ENCODE results near the gene SPATC1L. TPM values are rescaled to one million over a fixed set of nuclear protein-coding genes. Genes with fewer than 3 reads are reported as not detected.

The SPATC1L gene
- polyA plus RNA-seq, 1 donor from 2014 or later: 20.6 TPM

DNA sequence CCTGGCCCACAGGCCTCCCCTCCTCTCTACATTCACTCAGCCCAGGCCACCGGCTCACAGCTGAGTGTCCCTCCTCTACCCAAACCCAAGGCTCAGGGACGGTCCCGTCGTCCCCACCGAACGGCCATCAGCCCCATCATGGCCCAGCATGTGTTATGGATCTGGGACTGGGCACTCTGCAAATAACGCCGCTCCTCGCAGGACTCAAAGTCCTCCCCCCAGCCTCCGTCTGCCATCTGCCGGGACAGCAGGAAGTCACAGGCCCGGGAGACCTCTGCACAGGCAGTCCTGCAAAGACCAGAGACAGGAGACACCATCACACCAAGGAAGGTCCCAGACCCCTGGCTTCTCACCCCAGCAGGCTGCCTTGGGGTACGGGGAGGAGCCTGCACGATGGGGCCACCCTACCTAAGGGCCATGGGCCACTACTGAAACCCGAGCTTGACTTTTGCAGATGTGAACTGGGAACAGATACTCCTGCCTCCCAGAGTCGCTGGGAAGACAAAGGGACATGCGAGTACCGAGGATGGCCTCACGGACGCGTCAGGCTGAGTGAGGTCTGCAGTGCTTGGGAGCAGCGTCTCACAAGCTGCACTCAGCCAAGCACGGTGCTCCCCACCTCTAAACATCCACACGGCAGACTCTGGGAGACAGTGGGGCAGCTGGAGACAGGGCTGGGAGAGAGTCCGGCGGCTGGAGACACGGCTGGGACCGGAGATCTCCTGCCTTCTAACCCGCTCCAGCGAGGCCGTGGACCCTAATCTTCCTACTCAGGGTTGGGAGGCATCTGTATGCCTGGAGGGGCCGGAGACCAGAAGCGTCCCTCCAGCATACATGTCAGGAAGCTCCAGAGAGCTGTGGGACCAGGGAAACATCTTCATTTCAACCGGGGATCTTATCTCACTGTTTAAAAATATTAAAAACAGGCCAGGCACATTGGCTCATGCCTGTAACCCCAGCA lies 10.4 kb upstream of the SPATC1L start:
- H3K79me2 ChIP-seq (replicated peaks; ENCODE audit: insufficient read depth, low read length): peaks cover 3% of the 10 kb centered on the region
- no peaks in the 10 kb centered on the region for H3K9me2 ChIP-seq (ENCODE audit: insufficient read depth, low read length)
- H3F3A ChIP-seq (ENCODE audit: insufficient read depth, low read length, poor library complexity, severe bottlenecking): no peaks in the 10 kb centered on the region
- no peaks in the 10 kb centered on the region for H3K27me3 ChIP-seq (ENCODE audit: insufficient read depth, low read depth, low read length)
- H3K4me2 ChIP-seq (ENCODE audit: low read length): no peak overlapping the region
- H3K4me3 ChIP-seq (ENCODE audit: low read length): no peak overlapping the region
- H3K27ac ChIP-seq (ENCODE audit: low read length): no peak overlapping the region
- no peak overlapping the region for H3K9ac ChIP-seq (ENCODE audit: low read length)
- H3K36me3 ChIP-seq (ENCODE audit: insufficient read depth, low read length): peaks cover 5% of the 10 kb centered on the region
- no peak overlapping the region for H2AFZ ChIP-seq (ENCODE audit: low read depth, low read length)
- H3K9me3 ChIP-seq (ENCODE audit: low read length): peaks cover 4% of the 10 kb centered on the region
- no peaks in the 10 kb centered on the region for H4K20me1 ChIP-seq (ENCODE audit: insufficient read depth)
- TF ChIP-seq, protein P1, sequence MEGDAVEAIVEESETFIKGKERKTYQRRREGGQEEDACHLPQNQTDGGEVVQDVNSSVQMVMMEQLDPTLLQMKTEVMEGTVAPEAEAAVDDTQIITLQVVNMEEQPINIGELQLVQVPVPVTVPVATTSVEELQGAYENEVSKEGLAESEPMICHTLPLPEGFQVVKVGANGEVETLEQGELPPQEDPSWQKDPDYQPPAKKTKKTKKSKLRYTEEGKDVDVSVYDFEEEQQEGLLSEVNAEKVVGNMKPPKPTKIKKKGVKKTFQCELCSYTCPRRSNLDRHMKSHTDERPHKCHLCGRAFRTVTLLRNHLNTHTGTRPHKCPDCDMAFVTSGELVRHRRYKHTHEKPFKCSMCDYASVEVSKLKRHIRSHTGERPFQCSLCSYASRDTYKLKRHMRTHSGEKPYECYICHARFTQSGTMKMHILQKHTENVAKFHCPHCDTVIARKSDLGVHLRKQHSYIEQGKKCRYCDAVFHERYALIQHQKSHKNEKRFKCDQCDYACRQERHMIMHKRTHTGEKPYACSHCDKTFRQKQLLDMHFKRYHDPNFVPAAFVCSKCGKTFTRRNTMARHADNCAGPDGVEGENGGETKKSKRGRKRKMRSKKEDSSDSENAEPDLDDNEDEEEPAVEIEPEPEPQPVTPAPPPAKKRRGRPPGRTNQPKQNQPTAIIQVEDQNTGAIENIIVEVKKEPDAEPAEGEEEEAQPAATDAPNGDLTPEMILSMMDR (IDR thresholded peaks at IDR 0.05; ENCODE audit: poor library complexity, severe bottlenecking): no peak
- TF ChIP-seq RAD21 (conservative IDR thresholded peaks at IDR 0.05) (no peak), EP300 (conservative IDR thresholded peaks at IDR 0.05; ENCODE audit: poor library complexity, severe bottlenecking) (no peak), MXI1 (conservative IDR thresholded peaks at IDR 0.05; ENCODE audit: poor library complexity, severe bottlenecking) (no peak), SMC3 (conservative IDR thresholded peaks at IDR 0.05; ENCODE audit: poor library complexity) (no peak), POLR2AphosphoS5 (IDR thresholded peaks at IDR 0.05) (no peak), TAF1 (IDR thresholded peaks at IDR 0.05; ENCODE audit: low read depth) (no peak), EZH2 (IDR thresholded peaks at IDR 0.05; ENCODE audit: borderline replicate concordance, insufficient read depth, low read length, poor library complexity, severe bottlenecking) (no peak)
- TF ChIP-seq, protein P2, sequence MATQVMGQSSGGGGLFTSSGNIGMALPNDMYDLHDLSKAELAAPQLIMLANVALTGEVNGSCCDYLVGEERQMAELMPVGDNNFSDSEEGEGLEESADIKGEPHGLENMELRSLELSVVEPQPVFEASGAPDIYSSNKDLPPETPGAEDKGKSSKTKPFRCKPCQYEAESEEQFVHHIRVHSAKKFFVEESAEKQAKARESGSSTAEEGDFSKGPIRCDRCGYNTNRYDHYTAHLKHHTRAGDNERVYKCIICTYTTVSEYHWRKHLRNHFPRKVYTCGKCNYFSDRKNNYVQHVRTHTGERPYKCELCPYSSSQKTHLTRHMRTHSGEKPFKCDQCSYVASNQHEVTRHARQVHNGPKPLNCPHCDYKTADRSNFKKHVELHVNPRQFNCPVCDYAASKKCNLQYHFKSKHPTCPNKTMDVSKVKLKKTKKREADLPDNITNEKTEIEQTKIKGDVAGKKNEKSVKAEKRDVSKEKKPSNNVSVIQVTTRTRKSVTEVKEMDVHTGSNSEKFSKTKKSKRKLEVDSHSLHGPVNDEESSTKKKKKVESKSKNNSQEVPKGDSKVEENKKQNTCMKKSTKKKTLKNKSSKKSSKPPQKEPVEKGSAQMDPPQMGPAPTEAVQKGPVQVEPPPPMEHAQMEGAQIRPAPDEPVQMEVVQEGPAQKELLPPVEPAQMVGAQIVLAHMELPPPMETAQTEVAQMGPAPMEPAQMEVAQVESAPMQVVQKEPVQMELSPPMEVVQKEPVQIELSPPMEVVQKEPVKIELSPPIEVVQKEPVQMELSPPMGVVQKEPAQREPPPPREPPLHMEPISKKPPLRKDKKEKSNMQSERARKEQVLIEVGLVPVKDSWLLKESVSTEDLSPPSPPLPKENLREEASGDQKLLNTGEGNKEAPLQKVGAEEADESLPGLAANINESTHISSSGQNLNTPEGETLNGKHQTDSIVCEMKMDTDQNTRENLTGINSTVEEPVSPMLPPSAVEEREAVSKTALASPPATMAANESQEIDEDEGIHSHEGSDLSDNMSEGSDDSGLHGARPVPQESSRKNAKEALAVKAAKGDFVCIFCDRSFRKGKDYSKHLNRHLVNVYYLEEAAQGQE (IDR thresholded peaks at IDR 0.05; ENCODE audit: borderline replicate concordance): no peak

- no peaks in the 10 kb centered on the region for H3K27me3 ChIP-seq (ENCODE audit: insufficient read depth, low read depth, low read length)
- no peak overlapping the region for H3K27ac ChIP-seq (ENCODE audit: low read length)
- no peaks in the 10 kb centered on the region for H4K20me1 ChIP-seq (ENCODE audit: insufficient read depth)
- no peak overlapping the region for H3K4me3 ChIP-seq (ENCODE audit: low read length)
- no peaks in the 10 kb centered on the region for H3F3A ChIP-seq (ENCODE audit: insufficient read depth, low read length, poor library complexity, severe bottlenecking)
- no peaks in the 10 kb centered on the region for H3K36me3 ChIP-seq (ENCODE audit: insufficient read depth, low read length)
- no peak overlapping the region for H2AFZ ChIP-seq (ENCODE audit: low read depth, low read length)
- TF ChIP-seq POLR2AphosphoS5 (IDR thresholded peaks at IDR 0.05) (no peak), EZH2 (IDR thresholded peaks at IDR 0.05; ENCODE audit: borderline replicate concordance, insufficient read depth, low read length, poor library complexity, severe bottlenecking) (no peak), MXI1 (conservative IDR thresholded peaks at IDR 0.05; ENCODE audit: poor library complexity, severe bottlenecking) (no peak), SMC3 (conservative IDR thresholded peaks at IDR 0.05; ENCODE audit: poor library complexity) (no peak), EP300 (conservative IDR thresholded peaks at IDR 0.05; ENCODE audit: poor library complexity, severe bottlenecking) (no peak), TAF1 (IDR thresholded peaks at IDR 0.05; ENCODE audit: low read depth) (no peak)
- TF ChIP-seq, protein P1 (IDR thresholded peaks at IDR 0.05; ENCODE audit: poor library complexity, severe bottlenecking): no peak
- TF ChIP-seq, protein P2 (IDR thresholded peaks at IDR 0.05; ENCODE audit: borderline replicate concordance): no peak
- H3K4me2 ChIP-seq (ENCODE audit: low read length): no peak overlapping the region
- H3K9me2 ChIP-seq (ENCODE audit: insufficient read depth, low read length): no peaks in the 10 kb centered on the region
- peaks cover 3% of the 10 kb centered on the region for H3K79me2 ChIP-seq (replicated peaks; ENCODE audit: insufficient read depth, low read length)
- no peaks in the 10 kb centered on the region for H3K9me3 ChIP-seq (ENCODE audit: low read length)
- H3K9ac ChIP-seq (ENCODE audit: low read length): no peak overlapping the region
Measured at GRCh38 chr21:46193829-46194373, 9.6 kb upstream of the SPATC1L start.
